ENCODE measurements around the gene ME1. TPM values are rescaled to one million over a fixed set of nuclear protein-coding genes. Genes with fewer than 3 reads are reported as not detected.

Gene ME1
- total and polyA plus RNA-seq, 9 of the 15 experiments (the other 6 are each of a cell fraction or from before 2014, with no cell fraction given), result 3.2 to 10.4 (median 5.5) TPM

DNA sequence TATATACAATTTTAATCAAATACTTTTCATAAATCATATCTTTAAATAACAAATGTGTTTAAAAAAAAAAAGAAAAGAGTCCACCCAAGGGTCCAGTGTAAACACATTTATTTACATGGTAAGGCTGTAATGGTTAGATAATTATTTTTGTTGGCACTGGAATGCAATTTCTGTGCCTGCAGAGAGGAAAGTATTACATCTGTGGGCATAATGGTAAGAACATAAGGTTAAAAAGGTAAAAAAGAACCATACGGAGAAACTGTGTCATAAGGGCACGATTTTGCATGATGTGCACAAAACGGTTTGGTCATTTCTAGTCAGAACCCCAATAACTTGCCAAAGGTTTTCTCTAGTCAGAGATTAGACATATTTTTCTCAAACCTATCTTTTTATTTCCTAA lies 183.4 kb downstream of the ME1 start:
- WGBS (ENCODE audit: insufficient coverage, low coverage, missing lambda C conversion rate), result 65% methylated on average over 3 of the region's 3 CpGs
- no peaks in the 10 kb centered on the region for H3K79me2 ChIP-seq (ENCODE audit: control insufficient read depth, insufficient read depth, low read length)
- BruUV-seq (replicated peaks), result no TSS peak
- H3K4me3 ChIP-seq, result no peak overlapping the region
- DNase-seq (ENCODE audit: extremely low read depth in 1 of 4, low spot score in 3 of 4), result no peak
- no peak overlapping the region for H3K27ac ChIP-seq (ENCODE audit: extremely low read depth, low read depth, low read length)
- intact Hi-C loops (cut with micrococcal nuclease) (no loop called here), in situ Hi-C loops (cut with MboI) (no loop called here)
- POLR2A ChIA-PET, result no interaction called here
- no peak for ATAC-seq
- no peaks in the 10 kb centered on the region for H4K20me1 ChIP-seq (replicated peaks; ENCODE audit: control insufficient read depth, insufficient read depth, low read length)
- no peaks in the 10 kb centered on the region for H3K36me3 ChIP-seq (ENCODE audit: control insufficient read depth, insufficient read depth, low read length)
- no peaks in the 10 kb centered on the region for H3K27me3 ChIP-seq (ENCODE audit: control insufficient read depth in 2 of 2, insufficient read depth in 2 of 2, low read length in 2 of 2)
- H3K9ac ChIP-seq (ENCODE audit: insufficient read depth in 1 of 2, low read depth in 2 of 2, low read length in 2 of 2), result no peak overlapping the region
- no peak overlapping the region for H2AFZ ChIP-seq (ENCODE audit: low read depth, low read length)
- no peak for FAIRE-seq
- TF ChIP-seq ZNF324 (CRISPR knock-in tag; IDR thresholded peaks at IDR 0.05) (no peak), RBM17 (IDR thresholded peaks at IDR 0.05; ENCODE audit: borderline replicate concordance, low read depth, low read length) (no peak), ZNF184 (CRISPR knock-in tag; IDR thresholded peaks at IDR 0.05) (no peak), ADNP (tag; IDR thresholded peaks at IDR 0.05) (no peak)
- CTCF ChIA-PET (ENCODE audit: low intra/inter-chr PET ratio), result no interaction called here
- H3K4me1 ChIP-seq (replicated peaks in 1 of 2; ENCODE audit: control insufficient read depth in 2 of 2, insufficient read depth in 2 of 2, low read length in 2 of 2), result no peaks in the 10 kb centered on the region
- H3K9me1 ChIP-seq (ENCODE audit: control insufficient read depth, insufficient read depth, low read length), result no peaks in the 10 kb centered on the region
- no peak overlapping the region for H3K4me2 ChIP-seq (ENCODE audit: insufficient read depth, low read length)
- no peaks in the 10 kb centered on the region for H3K9me3 ChIP-seq (replicated peaks; ENCODE audit: control insufficient read depth, insufficient read depth, low read depth, low read length)

DNA sequence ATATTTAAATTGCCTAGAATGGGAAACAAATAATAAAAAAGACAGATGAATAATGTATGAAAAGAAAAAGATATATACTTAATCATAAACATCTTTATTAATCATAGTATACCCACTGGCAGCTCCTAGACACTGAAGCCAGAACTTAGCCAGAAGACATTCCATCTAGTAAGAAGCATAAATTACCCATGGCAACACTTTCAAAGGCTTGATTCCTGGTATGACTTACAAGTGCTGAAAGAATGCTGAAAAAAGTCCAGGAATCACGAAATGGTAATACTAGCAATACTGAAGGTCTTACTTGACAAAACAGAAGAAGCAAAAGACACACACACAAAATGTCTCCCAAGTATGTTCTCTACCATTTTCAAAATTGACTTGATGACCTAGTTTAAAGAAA lies 199.7 kb downstream of the ME1 start:
- POLR2A ChIA-PET, result interaction anchor here (1.5 kb wide), 1 partner anchor 33 kb away, joined by 3 read pairs; no protein-coding TSS in a partner anchor
- CTCF ChIA-PET (ENCODE audit: low intra/inter-chr PET ratio), result no interaction called here

More for the DNA sequence above, 199.7 kb downstream of the ME1 start:
- no peaks in the 10 kb centered on the region for H3K27me3 ChIP-seq (ENCODE audit: control insufficient read depth in 2 of 2, insufficient read depth in 2 of 2, low read length in 2 of 2)
- no peak overlapping the region for H3K27ac ChIP-seq (ENCODE audit: extremely low read depth, low read depth, low read length)
- 6% methylated on average over 1 of the region's 1 CpG for WGBS (ENCODE audit: insufficient coverage, low coverage, missing lambda C conversion rate)
- TF ChIP-seq XRCC4 (IDR thresholded peaks at IDR 0.05; ENCODE audit: extremely low read depth, insufficient read depth, insufficient read length) (no peak), ETV6 (IDR thresholded peaks at IDR 0.05; ENCODE audit: borderline replicate concordance in 1 of 2, low read depth in 2 of 2, low read length in 1 of 2) (no peak), ETV6 (CRISPR knock-in tag; IDR thresholded peaks at IDR 0.05; ENCODE audit: borderline replicate concordance) (no peak), TAF1 (IDR thresholded peaks at IDR 0.05; ENCODE audit: control insufficient read depth, extremely low read depth, insufficient read depth, low read length, severe bottlenecking) (no peak), LEF1 (IDR thresholded peaks at IDR 0.05) (no peak), TAF15 (IDR thresholded peaks at IDR 0.05; ENCODE audit: low read depth, low read length) (no peak)
- intact Hi-C loops (cut with micrococcal nuclease), result no loop called here
- H3K9ac ChIP-seq (ENCODE audit: insufficient read depth in 1 of 2, low read depth in 2 of 2, low read length in 2 of 2), result no peak overlapping the region
- H2AFZ ChIP-seq (ENCODE audit: low read depth, low read length), result no peak overlapping the region
- FAIRE-seq (no peak), ATAC-seq (no peak), DNase-seq (ENCODE audit: extremely low read depth in 1 of 4, low spot score in 3 of 4) (no peak)
- no peaks in the 10 kb centered on the region for H3K79me2 ChIP-seq (ENCODE audit: control insufficient read depth, insufficient read depth, low read length)
- no TSS peak for BruUV-seq (replicated peaks)
- H4K20me1 ChIP-seq (replicated peaks; ENCODE audit: control insufficient read depth, insufficient read depth, low read length), result no peaks in the 10 kb centered on the region
- no peaks in the 10 kb centered on the region for H3K9me3 ChIP-seq (replicated peaks; ENCODE audit: control insufficient read depth, insufficient read depth, low read depth, low read length)
- no peaks in the 10 kb centered on the region for H3K9me1 ChIP-seq (ENCODE audit: control insufficient read depth, insufficient read depth, low read length)
- no peak overlapping the region for H3K4me2 ChIP-seq (ENCODE audit: insufficient read depth, low read length)
- H3K4me3 ChIP-seq, result no peak overlapping the region
- H3K36me3 ChIP-seq (ENCODE audit: control insufficient read depth, insufficient read depth, low read length), result no peaks in the 10 kb centered on the region
- in situ Hi-C loops (cut with MboI), result no loop called here
- H3K4me1 ChIP-seq (replicated peaks in 1 of 2; ENCODE audit: control insufficient read depth in 2 of 2, insufficient read depth in 2 of 2, low read length in 2 of 2), result no peaks in the 10 kb centered on the region

Measured in K562 (cell line).